ENCODE measurements around the gene LTB4R2.
"Not testable (repeated sequence)": the region's sequence is repeated elsewhere in the genome, so short reads cannot be mapped to it uniquely, and the experiment has no call there.

Gene LTB4R2

GRCh38 chr14:24321212-24321975 lies 11.5 kb downstream of the LTB4R2 start:
- no peak for DNase-seq

- DNase-seq, result no peak
Measured at GRCh38 chr14:24322672-24323071, 12.7 kb downstream of the LTB4R2 start.

- DNase-seq, result no peak
Measured at GRCh38 chr14:24323341-24323740, 13.4 kb downstream of the LTB4R2 start.

- DNase-seq, result no peak
Measured at GRCh38 chr14:24324024-24324423, 14.1 kb downstream of the LTB4R2 start.

- DNase-seq, result no peak
Measured at GRCh38 chr14:24325041-24325530, 15.1 kb downstream of the LTB4R2 start.

GRCh38 chr14:24325963-24326362 lies 16.0 kb downstream of the LTB4R2 start:
- no peak for DNase-seq

- no peak for DNase-seq
Measured at GRCh38 chr14:24327303-24327702, 17.4 kb downstream of the LTB4R2 start.

- DNase-seq, result not testable (repeated sequence)
Measured at GRCh38 chr14:24327914-24328313, 18.0 kb downstream of the LTB4R2 start.

- no peak for DNase-seq
Measured at GRCh38 chr14:24329073-24329663, 19.2 kb downstream of the LTB4R2 start.

- DNase-seq, result no peak
Measured at GRCh38 chr14:24329736-24330135, 19.8 kb downstream of the LTB4R2 start.

- DNase-seq, result no peak
Measured at GRCh38 chr14:24330973-24331674, 21.2 kb downstream of the LTB4R2 start.

- no peak for DNase-seq
Measured at GRCh38 chr14:24331731-24332267, 21.9 kb downstream of the LTB4R2 start.

- DNase-seq, result peak; percentile 71
Measured at GRCh38 chr14:24332268-24332993, 22.5 kb downstream of the LTB4R2 start.

GRCh38 chr14:24334431-24335291 lies 24.7 kb downstream of the LTB4R2 start, which contains the start of gene ADCY4:
TSS of gene ADCY4 (minus strand) at chr14:24335071. CDS start at chr14:24334652, 419 bp downstream.
- no peak for DNase-seq

- no peak for DNase-seq
Measured at GRCh38 chr14:24335461-24336171, 25.7 kb downstream of the LTB4R2 start.

- DNase-seq, result no peak
Measured at GRCh38 chr14:24337144-24337823, 27.3 kb downstream of the LTB4R2 start.

- no peak for DNase-seq
Measured at GRCh38 chr14:24337824-24338175, 27.9 kb downstream of the LTB4R2 start.

- no peak for DNase-seq
Measured at GRCh38 chr14:24338843-24339242, 28.9 kb downstream of the LTB4R2 start.

- DNase-seq, result no peak
Measured at GRCh38 chr14:24339284-24340151, 29.6 kb downstream of the LTB4R2 start, which contains the start of gene RIPK3. TSS of gene RIPK3 (minus strand) at chr14:24339991. CDS start at chr14:24339826, 165 bp downstream.

Data from NCI-H1694 (cell line).